ENCODE data around the gene P3R3URF.
A peak's percentile ranks its signal among the peaks of the same experiment; 100 is the strongest.

The P3R3URF gene

GRCh38 chr1:46171871-46172270, 4.4 kb downstream of the P3R3URF start:
- no peak for DNase-seq

- DNase-seq: no peak
These were observed 4.9 kb downstream of the P3R3URF start for GRCh38 chr1:46171351-46171750.

- no peak for DNase-seq
These were observed 6.4 kb downstream of the P3R3URF start for GRCh38 chr1:46169811-46170454.

GRCh38 chr1:46168477-46168876, 7.8 kb downstream of the P3R3URF start:
- no peak for DNase-seq

GRCh38 chr1:46166521-46167462, 9.5 kb downstream of the P3R3URF start:
- DNase-seq: no peak

GRCh38 chr1:46160212-46160611, 16.1 kb downstream of the P3R3URF start:
- DNase-seq: no peak

GRCh38 chr1:46159516-46159915, 16.8 kb downstream of the P3R3URF start:
- no peak for DNase-seq

- no peak for DNase-seq
These were observed 17.7 kb downstream of the P3R3URF start for GRCh38 chr1:46158312-46159281.

- DNase-seq: no peak
These were observed 18.4 kb downstream of the P3R3URF start for GRCh38 chr1:46157916-46158311.

GRCh38 chr1:46153732-46154131, 22.6 kb downstream of the P3R3URF start:
- DNase-seq: no peak

GRCh38 chr1:46153228-46153627, 23.1 kb downstream of the P3R3URF start:
- DNase-seq: no peak

GRCh38 chr1:46152016-46152415, 24.3 kb downstream of the P3R3URF start:
- no peak for DNase-seq

- no peak for DNase-seq
These were observed 26.2 kb downstream of the P3R3URF start for GRCh38 chr1:46150085-46150484.

GRCh38 chr1:46148318-46148717, 28.0 kb downstream of the P3R3URF start:
- no peak for DNase-seq

GRCh38 chr1:46137916-46138315, 38.4 kb downstream of the P3R3URF start:
- no peak for DNase-seq

GRCh38 chr1:46136711-46137110, 39.6 kb downstream of the P3R3URF start:
- DNase-seq: no peak

GRCh38 chr1:46134660-46135331, 41.5 kb downstream of the P3R3URF start:
- DNase-seq: no peak

- DNase-seq: no peak
These were observed 42.4 kb downstream of the P3R3URF start for GRCh38 chr1:46133781-46134350.

GRCh38 chr1:46133181-46133658, 43.1 kb downstream of the P3R3URF start:
- no peak for DNase-seq

- DNase-seq: peak; percentile 95
These were observed 43.6 kb downstream of the P3R3URF start, which contains the start of gene PIK3R3 for GRCh38 chr1:46132529-46133180. Gene PIK3R3 (minus strand): TSS chr1:46132629. CDS start chr1:46131952, 677 bp downstream.

All from NCI-H1048 (cell line).